GM19452 (cell line): ENCODE results near the gene TAF10.

Experiments used
- ATAC-seq: cut with Tn5 transposase; IDR thresholded peaks from one replicate; pipeline ENCODE4 v1.9.1; 2021; ENCODE audit not compliant: unreplicated experiment

The TAF10 gene

GRCh38 chr11:6586434-6587359 lies 25.3 kb downstream of the TAF10 start:
- no peak for ATAC-seq

- no peak for ATAC-seq
These were observed 27.5 kb downstream of the TAF10 start for GRCh38 chr11:6584528-6584927.

- no peak for ATAC-seq
These were observed 28.4 kb downstream of the TAF10 start for GRCh38 chr11:6583584-6583983.

- no peak for ATAC-seq
These were observed 32.3 kb downstream of the TAF10 start for GRCh38 chr11:6579681-6580080.

- no peak for ATAC-seq
These were observed 33.9 kb downstream of the TAF10 start for GRCh38 chr11:6578134-6578533.

- no peak for ATAC-seq
These were observed 35.3 kb downstream of the TAF10 start for GRCh38 chr11:6576471-6577373.

GRCh38 chr11:6574816-6575715 lies 37.0 kb downstream of the TAF10 start:
- no peak for ATAC-seq

- ATAC-seq: no peak
These were observed 39.8 kb downstream of the TAF10 start for GRCh38 chr11:6572215-6572614.

GRCh38 chr11:6571434-6572008 lies 40.5 kb downstream of the TAF10 start:
- no peak for ATAC-seq

- ATAC-seq: no peak
These were observed 41.2 kb downstream of the TAF10 start for GRCh38 chr11:6570691-6571427.

GRCh38 chr11:6569706-6570105 lies 42.3 kb downstream of the TAF10 start:
- no peak for ATAC-seq

- ATAC-seq: no peak
These were observed 43.7 kb downstream of the TAF10 start for GRCh38 chr11:6568191-6568918.

GRCh38 chr11:6567371-6567745 lies 44.7 kb downstream of the TAF10 start:
- ATAC-seq: no peak

GRCh38 chr11:6566704-6567370 lies 45.2 kb downstream of the TAF10 start:
- no peak for ATAC-seq

- no peak for ATAC-seq
These were observed 45.9 kb downstream of the TAF10 start for GRCh38 chr11:6565988-6566703.

- ATAC-seq: no peak
These were observed 46.7 kb downstream of the TAF10 start for GRCh38 chr11:6565325-6565724.

GRCh38 chr11:6563667-6564066 lies 48.3 kb downstream of the TAF10 start:
- ATAC-seq: no peak

- ATAC-seq: no peak
These were observed 48.8 kb downstream of the TAF10 start for GRCh38 chr11:6563121-6563619.
